ENCODE results near the gene PTTG1.

PTTG1 gene

DNA sequence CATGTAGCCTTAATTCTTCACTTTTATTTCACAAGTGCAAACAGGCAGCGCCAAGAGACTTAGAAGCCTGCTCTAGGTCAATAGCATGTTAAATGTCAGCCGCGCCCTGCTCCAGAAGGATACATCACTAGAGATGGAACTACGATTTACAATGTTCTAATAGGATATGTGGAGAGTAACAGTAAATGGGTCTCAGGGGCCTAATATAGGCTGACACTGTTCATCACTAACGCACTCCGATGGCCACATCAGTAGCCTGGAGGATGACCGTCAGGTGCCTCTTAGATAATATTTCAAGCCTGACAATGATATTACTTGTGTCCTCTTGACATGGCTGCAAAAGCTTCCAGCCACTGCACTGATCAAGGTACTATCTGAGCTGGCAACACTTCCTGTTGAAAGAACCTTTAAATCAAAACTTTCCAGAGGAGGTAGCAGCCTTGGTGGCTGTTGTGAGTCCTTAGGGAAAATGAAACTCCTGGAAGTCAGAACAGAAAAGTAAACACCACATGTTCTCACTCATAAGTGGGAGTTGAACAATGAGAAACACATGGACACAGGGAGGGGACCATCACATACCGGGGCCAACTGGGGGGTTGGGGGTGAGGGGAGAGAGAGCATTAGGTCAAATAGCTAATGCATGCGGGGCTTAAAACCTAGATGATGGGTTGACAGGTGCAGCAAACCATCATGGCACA, 35.0 kb downstream of the PTTG1 start:
- DNase-seq: no peak

DNA sequence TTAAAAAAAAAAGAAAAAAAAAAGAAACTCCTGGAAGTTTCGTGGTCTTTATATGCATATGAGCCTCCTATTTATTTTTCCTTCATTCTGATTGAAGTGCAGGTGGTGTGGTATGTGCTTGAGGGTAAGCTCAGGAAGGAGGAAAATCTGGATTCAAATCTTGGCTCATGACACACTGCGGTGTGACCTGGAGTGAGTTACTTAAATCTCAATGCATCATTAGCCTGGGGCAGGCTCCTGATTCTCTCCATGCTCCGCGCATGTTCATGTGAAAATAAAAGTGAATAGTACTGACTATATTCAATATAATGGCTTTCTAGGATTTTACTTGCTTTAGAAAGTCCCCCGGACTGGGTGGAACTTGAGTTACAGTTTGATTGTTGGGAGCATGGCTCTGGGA, 35.6 kb downstream of the PTTG1 start:
- no peak for DNase-seq

DNA sequence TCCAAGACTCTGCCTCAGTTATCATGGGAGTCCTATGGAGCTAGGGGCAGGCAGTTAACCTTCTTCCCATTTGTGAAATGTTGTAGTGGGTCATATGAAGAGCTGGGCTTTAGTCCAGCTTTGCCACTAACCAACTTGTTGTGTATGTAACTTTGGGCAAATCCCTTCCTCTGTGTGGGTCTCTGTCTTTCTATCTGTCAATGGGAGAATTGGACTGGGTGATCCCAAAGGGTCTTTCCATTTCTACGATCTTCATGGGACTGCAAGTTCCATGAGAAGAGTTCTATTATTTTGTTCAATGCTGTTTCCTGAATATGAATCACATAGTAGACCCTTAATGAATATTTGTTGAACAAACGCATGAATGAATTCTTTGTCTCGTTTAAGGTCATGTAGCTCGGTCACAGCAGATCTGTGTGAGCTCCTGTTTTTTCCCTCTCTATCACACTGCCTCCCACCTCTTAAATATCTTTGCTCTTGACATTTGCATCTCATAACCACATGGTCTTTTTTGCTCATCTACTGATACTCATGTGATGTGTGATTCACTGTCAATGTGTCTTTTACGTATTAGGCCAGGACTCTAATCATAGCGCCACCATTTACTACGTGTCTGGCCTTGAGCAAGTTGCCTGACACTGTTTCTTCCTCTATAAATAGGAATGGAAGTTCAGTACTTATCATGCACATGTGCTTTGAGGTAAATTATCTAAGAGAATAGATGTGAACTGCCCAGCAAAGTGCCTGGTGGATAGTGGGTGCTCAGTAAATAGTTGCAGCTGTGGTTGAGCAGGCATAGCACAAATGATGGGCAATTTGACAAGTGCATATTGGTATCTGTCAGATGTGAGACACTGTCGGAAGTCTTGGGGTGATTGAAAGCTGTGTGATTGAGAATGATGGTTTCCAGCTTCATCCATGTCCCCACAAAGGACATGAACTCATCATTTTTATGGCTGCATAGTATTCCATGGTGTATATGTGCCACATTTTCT, 37.4 kb downstream of the PTTG1 start:
- no peak for DNase-seq

DNA sequence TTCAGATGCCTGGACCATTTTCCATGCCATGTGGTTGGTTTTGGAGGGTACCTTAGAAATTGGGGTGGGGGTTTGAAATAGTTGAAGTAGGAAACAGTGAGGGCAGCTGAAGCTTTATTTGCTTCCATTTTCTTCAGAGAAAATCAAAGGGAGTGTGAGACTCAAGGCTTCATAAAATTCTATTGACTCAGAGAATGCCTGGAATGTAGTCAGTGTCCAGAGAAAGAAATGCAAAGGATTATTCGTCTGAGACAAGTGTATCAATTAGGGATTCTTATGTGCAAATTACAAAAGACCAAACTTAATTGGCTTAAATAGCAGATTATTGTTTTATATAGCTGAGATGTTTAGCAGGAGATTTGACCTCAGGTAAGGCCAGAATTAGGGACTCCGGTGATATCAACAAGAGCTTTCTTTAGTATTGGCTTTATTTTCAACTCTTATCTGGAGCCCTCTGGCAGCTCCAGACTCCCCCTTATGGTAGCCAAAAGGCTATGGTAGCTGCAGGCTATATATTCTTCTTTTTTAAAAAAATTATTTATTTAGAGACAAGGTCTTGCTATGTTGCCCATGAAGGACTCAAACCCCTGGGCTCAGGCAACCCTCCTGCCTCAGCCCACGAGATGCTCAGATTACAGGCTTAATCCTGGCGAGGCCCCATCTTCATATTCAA, 38.9 kb downstream of the PTTG1 start:
- no peak for DNase-seq

DNA sequence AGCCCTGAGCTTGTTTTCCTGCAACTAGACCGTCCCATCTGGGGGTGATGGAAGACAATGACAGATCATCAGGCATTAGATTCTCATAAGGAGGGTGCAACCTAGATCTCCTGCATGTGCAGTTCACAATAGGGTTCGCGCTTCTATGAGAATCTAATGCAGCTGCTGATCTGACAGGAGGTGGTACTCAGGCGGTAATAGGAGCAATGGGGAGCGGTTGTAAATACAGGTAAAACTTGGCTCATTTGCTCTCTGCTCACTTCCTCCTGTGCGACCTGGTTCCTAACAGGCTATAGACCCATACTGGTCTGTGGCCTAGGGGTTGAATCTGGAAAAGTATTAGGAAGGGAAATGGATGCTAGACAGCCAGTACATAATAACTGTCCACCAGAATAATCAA, 39.7 kb downstream of the PTTG1 start:
- no peak for DNase-seq

DNA sequence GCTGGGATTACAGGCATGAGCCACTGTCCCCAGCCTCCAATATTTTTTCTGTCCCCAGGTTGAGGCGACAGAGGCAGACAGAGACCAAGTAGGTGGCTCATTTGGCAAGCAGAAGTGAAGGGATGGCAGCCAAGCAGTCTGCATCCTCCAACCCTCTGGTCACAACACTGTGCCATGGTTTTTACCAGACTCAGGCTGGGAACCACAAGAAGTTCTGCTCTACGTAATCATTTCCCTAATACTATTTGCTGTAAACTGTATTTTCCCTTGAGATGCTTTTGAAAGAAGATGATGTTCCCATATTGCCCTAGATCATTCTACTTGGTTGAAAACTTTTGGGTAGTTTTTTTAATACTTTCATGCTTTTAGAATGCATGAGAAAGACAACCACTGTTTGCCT, 40.5 kb downstream of the PTTG1 start:
- DNase-seq: no peak

DNA sequence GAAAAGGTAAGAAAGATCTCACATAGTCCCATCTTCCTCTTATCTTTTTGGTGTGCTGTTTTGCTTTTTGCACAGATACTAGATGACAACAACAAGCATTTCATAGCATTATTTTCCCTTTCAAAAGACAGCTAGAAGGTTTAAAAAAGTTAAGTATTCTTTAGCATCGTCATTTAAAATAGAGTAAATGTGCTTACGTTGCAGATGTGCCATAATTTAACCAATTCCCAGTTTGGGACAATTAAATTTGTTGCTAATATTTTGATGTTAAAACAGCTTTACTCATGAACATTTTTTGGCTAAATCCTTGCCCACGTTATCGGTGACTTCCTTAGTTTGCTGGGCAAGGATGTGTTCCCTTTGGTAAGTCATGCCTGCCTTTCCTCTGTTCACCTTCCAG, 41.6 kb downstream of the PTTG1 start:
- DNase-seq: no peak

DNA sequence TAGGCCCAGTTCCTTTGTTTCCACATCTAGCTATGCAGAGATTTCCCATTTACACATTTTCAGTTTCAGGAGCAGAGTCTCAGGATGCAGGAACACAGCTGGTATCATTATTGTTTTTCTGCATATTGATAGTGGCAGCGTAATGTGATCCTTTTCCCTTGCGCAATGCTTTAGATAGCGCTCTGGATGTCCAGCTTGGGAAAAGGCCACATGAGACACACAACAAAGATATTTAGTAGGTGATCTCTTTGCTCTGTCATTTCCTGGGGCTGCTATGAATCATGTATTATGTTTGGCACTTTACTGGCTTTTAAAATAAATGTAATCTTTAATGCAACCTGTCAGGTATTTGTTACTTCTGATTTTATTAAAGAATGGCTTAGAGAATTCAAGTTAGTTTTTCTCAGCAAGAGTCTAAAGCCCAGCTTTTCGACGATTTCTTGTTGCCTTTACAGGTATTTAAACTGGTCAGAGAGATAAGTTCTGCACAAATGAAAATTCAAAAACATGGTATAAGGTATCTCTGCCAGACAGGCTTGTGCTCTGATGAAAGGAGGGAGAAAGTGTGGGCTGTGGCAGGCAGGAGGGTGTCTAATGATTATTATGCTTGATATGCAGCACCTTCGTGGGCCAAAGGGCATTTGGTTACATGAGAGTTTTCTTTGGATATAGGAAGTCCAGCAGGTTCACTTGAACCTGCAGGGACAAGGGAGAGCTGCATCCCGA, 42.2 kb downstream of the PTTG1 start:
- no peak for DNase-seq

DNA sequence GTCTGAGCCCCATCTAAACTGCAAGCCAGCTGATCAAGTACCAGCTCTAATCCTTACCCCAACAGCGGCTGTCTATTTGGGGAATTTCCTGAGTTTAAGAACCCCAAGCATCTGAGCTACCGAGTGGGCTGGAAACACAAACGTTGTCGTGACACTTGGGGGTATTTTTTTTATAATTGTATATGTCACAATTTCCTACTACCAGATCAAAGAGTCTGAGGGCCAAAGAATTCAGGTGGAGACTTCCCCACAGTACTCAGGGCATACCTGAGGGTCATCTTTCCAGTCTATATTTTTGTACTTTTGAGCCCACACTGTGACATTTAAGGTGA, 42.8 kb downstream of the PTTG1 start:
- no peak for DNase-seq

DNA sequence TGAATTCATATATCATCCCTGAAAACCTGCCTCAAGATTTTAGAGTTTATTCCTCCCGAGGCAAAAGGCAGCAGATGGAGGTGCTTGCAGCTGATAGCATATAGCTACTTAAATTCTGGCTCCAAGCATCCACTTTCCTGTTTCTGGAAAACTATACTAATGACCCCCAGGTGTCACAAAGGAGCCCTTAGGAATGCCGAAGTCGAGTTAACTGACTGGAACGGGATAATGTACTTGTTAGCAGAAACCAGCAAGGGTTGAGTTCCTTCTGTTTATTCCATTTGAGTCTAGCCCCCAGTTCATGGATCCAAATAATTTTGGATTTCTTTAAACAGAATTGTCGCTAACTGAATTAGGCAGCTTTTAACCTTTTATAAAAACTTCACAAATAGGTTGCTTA, 44.5 kb downstream of the PTTG1 start:
- no peak for DNase-seq

DNA sequence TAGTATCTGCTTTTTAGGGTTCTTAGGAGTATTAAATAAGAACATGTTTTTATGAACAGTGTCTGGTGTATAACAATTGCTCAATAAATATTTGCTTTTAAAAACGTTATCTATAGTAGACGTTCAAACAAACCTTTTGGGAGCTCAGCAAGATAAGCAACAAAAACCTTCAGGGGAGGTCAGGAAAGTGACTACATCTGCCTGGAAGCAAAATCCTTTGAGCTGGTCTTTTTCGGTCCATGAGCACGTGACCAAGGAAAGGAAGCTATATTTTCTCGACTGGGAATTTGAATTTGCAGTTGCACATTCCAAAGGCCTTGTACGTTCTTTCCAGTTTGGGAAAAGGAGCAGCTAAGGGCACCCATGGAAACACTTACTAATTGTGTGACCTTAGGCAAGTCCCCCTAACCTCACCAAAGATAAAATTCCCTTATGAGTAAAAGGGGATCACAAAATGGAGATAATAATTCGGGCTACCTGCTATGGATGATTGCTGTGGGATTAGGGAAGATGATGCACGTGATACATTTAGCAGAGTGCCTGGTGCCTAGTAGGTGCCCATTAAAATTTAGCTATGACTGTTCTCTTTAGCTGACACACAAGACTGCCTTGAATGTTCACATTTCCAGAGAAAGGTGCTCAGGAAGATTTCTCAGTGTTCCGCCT, 45.4 kb downstream of the PTTG1 start:
- DNase-seq: no peak

DNA sequence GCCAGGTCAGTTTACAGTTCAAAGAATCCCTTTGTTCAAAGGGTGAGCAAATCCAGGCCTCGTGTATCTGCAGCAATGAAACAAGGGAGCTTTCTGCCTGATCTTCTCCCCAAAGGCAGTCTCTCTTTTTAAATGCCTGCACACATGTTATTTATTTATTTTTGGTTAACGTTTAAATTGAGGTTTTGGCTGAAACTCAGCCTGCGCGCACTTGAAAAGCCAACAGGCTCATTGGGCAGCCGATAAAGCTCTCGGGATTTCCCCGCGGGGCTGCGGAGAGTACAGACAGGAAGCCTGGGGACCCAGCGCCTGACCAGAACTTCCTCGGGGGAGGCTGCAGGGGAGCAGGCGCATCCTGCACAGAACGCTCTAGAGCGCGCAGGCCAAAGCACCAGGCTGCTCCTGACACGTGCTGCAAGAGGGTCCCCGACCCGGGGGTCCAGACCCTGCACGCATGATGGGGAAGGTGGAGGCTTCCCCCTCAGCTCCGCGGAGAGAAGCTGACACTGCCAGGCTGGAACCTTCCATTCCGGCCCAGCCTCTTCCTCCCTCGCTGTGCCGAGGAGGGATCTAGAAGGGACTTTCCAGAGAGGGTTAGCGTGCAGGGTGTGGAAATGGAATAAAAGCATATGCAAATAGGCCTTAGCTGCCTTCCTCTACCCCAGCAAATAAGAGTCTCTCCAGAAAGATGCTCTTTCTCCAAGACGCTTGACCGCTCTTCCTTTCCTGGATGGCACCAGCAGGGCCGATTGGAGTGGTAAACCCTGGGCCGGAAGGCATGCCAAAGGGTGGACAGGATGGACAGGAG, 46.1 kb downstream of the PTTG1 start:
- peak; percentile 71 for DNase-seq

DNA sequence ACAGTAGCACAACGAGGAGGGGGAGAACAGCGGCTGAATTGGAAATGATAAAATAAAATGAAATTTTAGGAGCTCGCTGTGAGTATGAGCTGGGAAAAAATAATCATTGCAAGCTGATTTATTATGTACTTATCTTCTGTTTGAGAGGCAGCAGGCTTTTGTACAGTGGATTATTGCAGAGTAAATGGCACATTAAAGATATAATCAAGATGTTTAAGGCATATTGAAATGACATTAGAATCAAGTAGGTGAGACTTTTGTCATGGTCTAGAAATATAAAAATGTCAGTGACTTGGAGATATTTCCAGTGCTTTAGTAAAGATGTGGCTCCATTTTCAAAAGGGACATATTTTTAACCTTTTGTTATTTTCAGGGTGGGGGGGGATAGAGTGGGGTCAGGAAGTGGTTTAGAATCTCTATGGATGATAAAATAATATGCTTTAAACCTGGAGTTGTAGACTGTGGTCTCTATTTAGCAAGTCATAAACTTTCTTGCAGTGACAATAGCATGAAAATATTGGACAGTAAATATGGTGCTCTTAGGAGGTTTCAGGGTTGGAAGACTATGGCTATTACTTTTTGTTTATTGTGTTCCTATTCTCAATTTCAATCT, 46.8 kb downstream of the PTTG1 start:
- DNase-seq: no peak

DNA sequence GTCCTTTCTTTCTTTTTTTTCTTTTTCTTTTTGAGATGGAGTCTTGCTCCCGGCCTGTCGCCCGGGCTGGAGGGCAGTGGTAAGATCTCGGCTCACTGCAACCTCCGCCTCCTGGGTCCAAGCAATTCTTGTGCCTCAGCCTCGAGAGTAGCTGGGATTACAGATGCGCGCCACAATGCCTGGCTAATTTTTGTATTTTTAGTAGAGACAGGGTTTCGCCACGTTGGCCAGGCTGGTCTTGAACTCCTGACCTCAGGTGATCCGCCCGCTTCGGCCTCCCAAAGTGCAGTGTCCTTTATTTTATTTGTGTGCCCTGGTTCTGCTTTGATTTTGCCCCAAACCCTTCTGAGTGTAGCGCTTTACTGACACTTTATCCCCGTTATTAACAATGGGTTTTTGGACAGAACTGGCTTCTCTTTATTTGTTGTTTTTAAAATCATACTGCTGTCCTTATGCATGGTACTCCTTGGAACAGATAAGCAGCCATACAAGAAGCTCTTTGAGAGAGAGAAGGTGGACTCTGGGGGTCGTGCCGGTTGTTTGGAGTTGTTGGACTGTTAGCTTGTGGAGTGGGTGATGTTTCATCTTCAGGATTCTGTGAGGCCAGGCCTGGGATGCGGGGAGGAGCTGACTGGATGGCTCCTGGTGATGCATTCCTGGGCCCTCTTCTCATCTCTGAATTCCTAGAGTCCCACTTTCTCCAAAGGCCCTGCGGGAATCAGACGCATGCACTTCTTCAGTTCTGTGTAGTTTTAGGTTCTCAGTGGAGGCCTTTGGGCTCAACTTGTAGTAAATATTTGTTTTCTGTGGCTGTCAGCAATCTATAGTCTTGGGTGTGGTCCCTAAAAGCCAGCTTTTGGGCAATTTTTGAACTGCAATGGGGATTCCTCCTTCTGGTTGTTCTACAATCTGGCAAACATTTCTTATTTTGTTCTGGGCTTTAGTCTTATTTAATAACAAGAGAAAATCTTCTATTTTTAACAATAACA, 47.8 kb downstream of the PTTG1 start:
- no peak for DNase-seq

DNA sequence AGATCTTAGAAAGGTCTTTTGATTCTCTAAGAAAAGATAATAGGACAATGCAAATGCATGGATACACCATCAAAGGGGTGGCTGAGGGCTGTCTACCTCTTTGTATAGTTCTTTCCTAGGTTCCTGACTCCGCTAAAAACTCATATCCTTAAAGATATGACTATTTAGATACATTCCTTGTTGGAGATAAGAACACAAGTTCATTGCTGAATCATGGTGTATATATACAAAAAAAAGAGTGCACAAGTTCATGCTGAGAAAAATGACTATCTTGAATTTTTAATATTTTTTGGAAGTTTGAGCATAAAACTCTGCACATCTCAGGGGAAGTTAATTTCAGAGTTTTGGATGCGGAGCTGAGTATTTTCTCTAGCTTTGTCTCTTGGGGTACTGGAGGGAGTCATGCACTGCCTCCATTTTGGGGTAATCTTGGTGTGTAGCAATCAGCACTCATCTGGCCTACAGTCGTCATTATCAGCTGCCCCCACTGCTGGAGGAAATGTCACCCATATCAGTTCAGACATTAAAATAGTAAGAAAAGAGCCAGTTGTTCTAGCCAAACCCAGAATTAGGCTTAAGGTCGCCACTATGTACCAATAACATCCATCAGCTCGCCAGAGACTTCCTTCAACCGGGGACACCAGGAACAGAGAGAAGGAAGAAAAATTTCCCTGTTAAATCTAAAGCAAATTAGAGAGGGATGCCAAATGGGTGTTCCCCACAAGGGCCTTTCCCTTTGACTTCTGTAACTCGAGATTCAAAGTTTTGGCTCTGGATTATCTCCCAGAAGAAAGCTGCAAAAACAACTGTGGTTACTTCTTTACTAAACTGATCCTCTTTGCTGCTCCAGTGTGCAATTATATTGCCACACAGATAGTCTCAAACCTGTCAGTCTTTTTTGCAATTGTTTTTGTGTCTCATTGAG, 49.0 kb downstream of the PTTG1 start:
- no peak for DNase-seq

DNA sequence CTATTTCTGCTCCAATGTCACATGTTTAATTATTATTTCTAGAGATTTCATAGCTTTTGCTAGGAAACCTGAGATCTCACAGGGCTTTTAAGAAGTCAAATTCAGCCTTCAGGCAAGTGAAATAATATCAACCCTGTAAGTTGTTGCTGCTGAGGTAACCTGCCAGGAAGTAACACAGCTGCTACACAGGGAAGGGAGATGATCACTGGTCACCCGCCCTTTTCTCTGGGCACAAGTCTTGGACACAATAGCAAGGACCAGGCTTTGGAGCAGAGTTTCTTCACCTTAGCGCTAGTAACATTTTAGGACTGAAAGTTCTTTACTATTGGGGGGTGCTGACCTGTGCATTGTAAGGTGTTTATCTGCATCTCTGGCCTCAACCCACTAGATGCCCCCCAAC, 50.1 kb downstream of the PTTG1 start:
- DNase-seq: no peak

DNA sequence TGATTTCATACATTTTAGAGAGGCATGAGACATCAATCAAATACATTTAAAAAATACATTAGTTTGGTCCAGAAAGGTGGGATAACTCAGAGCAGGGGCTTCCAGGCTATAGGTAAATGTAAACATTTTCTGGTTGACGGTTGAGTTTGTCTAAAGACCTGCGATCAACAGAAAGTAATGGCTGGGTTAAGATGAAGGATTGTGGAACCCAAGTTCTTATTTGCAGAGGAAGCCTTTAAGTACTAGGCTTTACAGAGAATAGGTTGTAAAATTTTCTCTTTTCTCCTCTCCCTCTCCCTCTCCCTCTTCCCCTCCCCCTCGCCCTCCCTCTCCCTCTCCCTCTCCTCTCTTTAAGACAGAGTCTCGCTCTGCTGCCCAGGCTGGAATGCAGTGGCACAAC, 50.8 kb downstream of the PTTG1 start:
- no peak for DNase-seq

DNA sequence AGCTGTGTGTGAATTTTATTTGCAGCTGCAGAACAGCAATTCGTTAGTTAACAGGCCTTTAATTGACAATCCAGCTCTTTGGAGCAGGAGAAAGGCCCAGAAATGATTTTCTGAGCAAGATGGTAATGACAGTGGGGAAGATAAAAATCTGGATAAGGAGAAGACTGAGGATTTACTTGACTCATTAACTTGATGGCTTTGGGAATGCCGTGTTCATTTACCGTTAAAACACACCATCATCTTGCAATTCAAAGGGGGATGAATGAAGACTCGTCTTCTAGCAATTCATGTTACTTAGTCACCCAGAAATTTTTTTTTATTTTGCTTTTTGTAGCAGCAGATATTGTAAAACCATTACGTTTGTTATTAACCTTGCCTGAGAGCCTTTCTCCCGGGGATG, 52.0 kb downstream of the PTTG1 start:
- no peak for DNase-seq

DNA sequence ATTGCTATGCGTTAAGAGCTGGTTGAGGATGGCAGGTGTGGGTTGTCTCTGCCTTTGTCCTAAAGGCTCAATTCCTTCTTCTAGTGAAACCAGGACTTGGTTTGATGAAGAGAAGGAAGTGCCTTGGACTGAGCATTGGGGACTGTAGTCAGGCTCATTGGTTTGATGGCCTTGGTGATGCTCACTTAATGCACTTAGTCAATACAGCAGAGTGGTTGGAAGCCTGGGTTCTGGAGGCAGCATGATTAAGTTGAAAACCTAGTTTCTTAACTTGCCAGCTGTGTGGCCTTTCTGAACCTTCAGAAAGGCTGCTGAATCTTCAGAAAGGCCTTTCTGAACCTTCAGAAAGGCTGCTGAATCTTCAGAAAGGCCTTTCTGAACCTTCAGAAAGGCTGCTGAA, 52.4 kb downstream of the PTTG1 start:
- DNase-seq: no peak

All from KG1 (cell line).